LNCAP (cell line): ENCODE results near the gene MEF2C.

Experiments
- CTCF ChIP-seq: fragments of 450-650 bp; IDR thresholded peaks from 2 replicates; pipeline ENCODE4 v1.5.1; 2017; ENCODE audit warnings: mild to moderate bottlenecking

MEF2C gene

GRCh38 chr5:88673253-88674105 is 209.5 kb downstream of the MEF2C start:
- TF ChIP-seq CTCF: no peak

GRCh38 chr5:88672644-88673252 is 210.2 kb downstream of the MEF2C start:
- no peak for TF ChIP-seq CTCF

- no peak for TF ChIP-seq CTCF
Observed at GRCh38 chr5:88671505-88672499, 211.2 kb downstream of the MEF2C start.

- no peak for TF ChIP-seq CTCF
Observed at GRCh38 chr5:88671106-88671504, 211.9 kb downstream of the MEF2C start.

GRCh38 chr5:88670461-88670860 is 212.5 kb downstream of the MEF2C start:
- no peak for TF ChIP-seq CTCF

GRCh38 chr5:88669371-88670050 is 213.5 kb downstream of the MEF2C start:
- TF ChIP-seq CTCF: no peak
